A549 treated with Mapracorat at 1 μM for 4 hours (cell line): ENCODE data around the gene MRPS18A. TPM values are rescaled to one million over a fixed set of nuclear protein-coding genes. Genes with fewer than 3 reads are reported as not detected.

Experiments
- total RNA-seq: library from RNA; stranded (reverse); fragments of 200-300 nt; extraction: Qiagen RNA extraction; gene quantifications from 5 replicates; pipeline ENCODE4 v1.2.3, GENCODE V29; 2022

MRPS18A gene
- 45.6 to 50.1 TPM (median 47.0 TPM) in 5 replicates for total RNA-seq

GRCh38 chr6:43687437-43688347, at the start of gene MRPS18A:
Gene MRPS18A (minus strand): TSS chr6:43687791. CDS start chr6:43687779, 12 bp downstream.

DNA sequence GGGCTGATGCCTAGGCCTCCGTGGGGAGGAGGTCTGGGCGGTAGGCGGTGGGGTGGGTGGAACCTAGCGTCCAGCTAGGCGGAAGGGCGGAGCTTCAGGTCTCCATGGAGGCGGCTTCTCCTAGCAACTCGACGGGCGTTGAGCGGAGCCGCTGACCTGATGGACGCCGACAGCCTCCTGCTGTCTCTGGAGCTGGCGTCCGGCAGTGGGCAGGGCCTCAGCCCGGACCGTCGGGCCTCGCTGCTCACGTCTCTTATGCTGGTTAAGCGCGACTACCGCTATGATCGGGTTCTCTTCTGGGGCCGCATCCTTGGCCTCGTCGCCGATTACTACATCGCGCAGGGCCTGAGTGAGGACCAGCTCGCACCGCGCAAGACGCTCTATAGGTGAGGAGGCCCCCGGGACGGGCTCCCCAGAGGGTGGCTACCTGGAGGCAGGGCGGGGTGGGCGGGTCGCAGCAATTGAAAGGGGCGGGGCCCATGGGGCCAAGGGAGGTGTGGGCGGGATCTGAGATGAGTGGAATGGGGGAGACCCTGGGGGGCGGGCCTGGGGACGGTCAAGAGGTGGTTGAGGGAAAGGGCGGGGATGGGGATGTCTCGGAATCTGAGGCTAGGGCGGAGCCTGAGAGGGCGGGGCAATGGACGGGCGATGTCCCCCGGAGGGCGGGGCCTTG, 42.5 kb downstream of the MRPS18A start, which contains the start of gene RSPH9:
RSPH9 (plus strand) TSS at position 97 of the 673 bp plus-strand sequence; CDS start at position 160, 63 bp downstream.

GRCh38 chr6:43635387-43636307, 51.9 kb downstream of the MRPS18A start, which contains the start of gene MAD2L1BP:
Gene MAD2L1BP (plus strand): TSS chr6:43635840. CDS start chr6:43635876, 36 bp downstream.

DNA sequence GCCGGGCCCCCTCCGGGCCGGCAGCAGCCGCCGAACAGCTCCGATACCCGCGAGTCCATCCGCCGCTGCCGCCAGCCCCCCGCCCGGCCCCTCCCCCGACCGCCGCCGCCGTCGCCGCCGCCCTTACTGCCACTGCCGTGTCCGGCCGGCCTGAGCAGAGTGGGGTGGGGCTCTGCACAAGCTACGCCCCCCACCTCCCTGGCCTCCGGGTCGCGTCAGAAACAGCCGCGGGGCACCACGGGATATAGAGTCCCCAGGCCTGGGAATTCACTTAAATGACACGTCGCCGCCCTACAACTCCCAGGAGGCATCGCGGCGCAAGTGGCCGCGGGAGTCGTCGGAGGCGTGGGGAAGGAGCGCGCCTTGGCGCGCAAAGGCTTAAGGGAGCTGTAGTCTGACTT, 58.5 kb downstream of the MRPS18A start, which contains the start of gene GTPBP2:
GTPBP2 (minus strand) TSS at position 161 of the 401 bp plus-strand sequence; CDS start at position 59, 102 bp downstream.

Other genes with a start within 250 kb of the MRPS18A start
- 4.5 to 7.5 TPM (median 7.1 TPM) in 5 replicates for gene DLK2, start 232.2 kb downstream of the MRPS18A start, total RNA-seq
- 15.2 to 19.9 TPM (median 18.2 TPM) in 5 replicates for gene TJAP1, start 210.2 kb downstream of the MRPS18A start, total RNA-seq
- 0.46 to 1.3 TPM (median 1.1 TPM) in 5 replicates for gene LRRC73, start 177.4 kb downstream of the MRPS18A start, total RNA-seq
- gene YIPF3, start 170.9 kb downstream of the MRPS18A start, total RNA-seq = 63.3 to 71.4 TPM (median 66.2 TPM) in 5 replicates
- 44.9 to 48.4 TPM (median 46.3 TPM) in 5 replicates for gene POLR1C, start 170.7 kb downstream of the MRPS18A start, total RNA-seq
- 25.5 to 28.9 TPM (median 28.4 TPM) in 5 replicates for gene XPO5, start 111.8 kb downstream of the MRPS18A start, total RNA-seq
- 6.8 to 10.3 TPM (median 8.3 TPM) in 5 replicates for gene POLH, start 111.6 kb downstream of the MRPS18A start, total RNA-seq
- 15.0 to 21.1 TPM (median 16.7 TPM) in 5 replicates for gene GTPBP2, start 58.5 kb downstream of the MRPS18A start, total RNA-seq
- gene MAD2L1BP, start 52.0 kb downstream of the MRPS18A start, total RNA-seq = 34.3 to 36.7 TPM (median 34.7 TPM) in 5 replicates
- 0.20 to 0.34 TPM (median 0.24 TPM) in 5 replicates for gene RSPH9, start 42.8 kb downstream of the MRPS18A start, total RNA-seq
- gene VEGFA, start 82.4 kb upstream of the MRPS18A start, total RNA-seq = 27.8 to 33.9 TPM (median 29.9 TPM) in 5 replicates